Measurements from ENCODE around the gene BARHL2. TPM values are rescaled to one million over a fixed set of nuclear protein-coding genes. Genes with fewer than 3 reads are reported as not detected.

The BARHL2 gene
- total and polyA plus RNA-seq, 10 of the 15 experiments (the other 5 are each of a cell fraction or from before 2014, with no cell fraction given) = not detected

- no peak for TF ChIP-seq CEBPZ (IDR thresholded peaks at IDR 0.05; ENCODE audit: low read depth, low read length)
- TF ChIP-seq ELK1 (IDR thresholded peaks at IDR 0.05; ENCODE audit: low read depth, low read length) = no peak
- TF ChIP-seq ZSCAN29 (IDR thresholded peaks at IDR 0.05) = no peak
- no peak for TF ChIP-seq POLR2AphosphoS5 (IDR thresholded peaks at IDR 0.05; ENCODE audit: low read length)
- no peak for TF ChIP-seq RAD21 (IDR thresholded peaks at IDR 0.05; ENCODE audit: insufficient read depth, low read depth, low read length)
- no peak for TF ChIP-seq LARP7 (IDR thresholded peaks at IDR 0.05)
- TF ChIP-seq EED (IDR thresholded peaks at IDR 0.05; ENCODE audit: low read depth) = no peak
- no peak for TF ChIP-seq RELB (IDR thresholded peaks at IDR 0.05; ENCODE audit: low read depth)
- TF ChIP-seq ZNF592 (IDR thresholded peaks at IDR 0.05) = no peak
- no peak for TF ChIP-seq JUND (IDR thresholded peaks at IDR 0.05; ENCODE audit: low read depth, low read length)
- no peak for TF ChIP-seq POU2F2 (IDR thresholded peaks at IDR 0.05; ENCODE audit: borderline replicate concordance, low read depth, low read length)
- TF ChIP-seq TCF12 (IDR thresholded peaks at IDR 0.05; ENCODE audit: low read depth, low read length) = no peak
Observed at GRCh38 chr1:90710579-90711536, 6.2 kb downstream of the BARHL2 start (continued).
